ENCODE measurements around the gene MELK.
"Not testable (repeated sequence)": the region's sequence is repeated elsewhere in the genome, so short reads cannot be mapped to it uniquely, and the experiment has no call there.

MELK gene

DNA sequence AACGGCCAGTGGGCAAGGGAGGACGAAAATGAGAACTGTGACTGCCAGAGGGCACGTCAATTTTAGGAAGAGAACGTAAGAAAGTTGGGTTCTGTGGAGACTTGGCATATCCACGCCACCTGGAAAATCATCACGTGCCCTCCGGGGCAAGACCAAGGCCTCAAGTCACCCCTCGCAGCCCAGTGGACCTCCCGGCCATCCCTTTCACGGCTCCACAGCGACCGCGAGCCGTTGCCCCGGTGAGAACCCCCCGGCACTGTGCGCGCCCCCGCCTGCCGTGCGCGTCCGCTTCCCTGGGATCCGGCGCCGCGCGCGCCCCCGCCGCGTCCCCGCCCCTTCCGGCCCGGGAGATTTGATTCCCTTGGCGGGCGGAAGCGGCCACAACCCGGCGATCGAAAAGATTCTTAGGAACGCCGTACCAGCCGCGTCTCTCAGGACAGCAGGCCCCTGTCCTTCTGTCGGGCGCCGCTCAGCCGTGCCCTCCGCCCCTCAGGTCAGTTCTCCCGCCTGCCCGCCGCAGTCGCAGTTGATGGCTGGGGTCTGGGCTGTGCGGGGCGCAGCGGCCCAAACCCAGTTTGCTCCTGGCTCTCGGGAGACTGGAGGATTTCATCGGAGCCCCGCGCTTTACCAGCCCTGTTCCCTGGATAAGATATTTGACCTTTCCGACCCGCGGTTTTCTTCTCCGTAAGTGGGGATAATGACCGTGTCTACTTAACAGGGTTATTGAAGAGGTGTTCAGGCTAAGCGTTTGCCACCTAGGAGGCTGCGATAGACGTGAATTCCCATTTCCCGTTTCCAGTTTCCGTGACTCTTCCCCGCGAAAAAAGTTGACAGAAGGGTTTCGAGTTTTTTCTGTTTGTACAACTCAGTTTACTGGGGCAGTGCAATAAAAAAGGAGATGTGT, at the start of gene MELK:
TSS of gene MELK (plus strand) at position 381 of the 904 bp plus-strand sequence. CDS start 8,787 bp downstream, outside the sequence.
- peak; percentile 31 for DNase-seq (ENCODE audit: low read depth)

DNA sequence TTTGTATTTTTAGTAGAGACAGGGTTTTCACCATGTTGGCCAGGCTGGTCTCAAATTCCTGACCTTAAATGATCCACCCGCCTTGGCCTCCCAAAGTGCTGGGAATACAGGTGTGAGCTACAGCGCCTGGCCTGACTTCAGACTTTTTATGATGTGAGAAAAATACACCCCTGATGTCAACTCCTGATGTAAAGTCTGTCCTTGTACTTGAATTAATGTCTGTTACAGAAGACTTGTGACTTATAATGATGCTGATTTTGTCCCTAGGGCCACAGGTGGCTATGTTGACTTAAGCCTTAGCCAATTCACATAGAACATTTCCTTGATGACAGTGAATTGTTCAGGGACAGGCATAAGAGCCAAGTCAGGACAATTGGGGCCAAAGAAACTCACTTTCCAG, 42.5 kb upstream of the MELK start:
- DNase-seq (ENCODE audit: low read depth): no peak

DNA sequence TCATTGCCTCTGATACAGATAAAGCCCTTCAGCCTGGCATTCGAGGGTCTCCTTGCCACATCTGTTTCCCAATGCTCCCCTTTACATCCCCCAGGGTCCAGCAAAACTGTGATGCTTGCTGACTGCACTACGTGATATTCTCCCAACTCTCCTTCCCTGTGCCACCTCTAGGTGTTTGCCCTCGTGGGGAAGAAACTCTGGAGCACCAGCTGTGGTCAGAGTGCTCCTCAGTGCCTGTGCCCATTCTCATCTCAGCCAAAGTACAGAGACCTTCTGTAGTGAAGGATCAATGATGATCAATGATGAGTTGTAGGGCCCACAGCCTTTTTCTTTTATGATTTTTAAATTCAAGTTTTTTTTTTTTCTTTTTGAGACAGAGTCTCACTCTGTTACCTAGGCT, 40.3 kb upstream of the MELK start:
- DNase-seq (ENCODE audit: low read depth): no peak

DNA sequence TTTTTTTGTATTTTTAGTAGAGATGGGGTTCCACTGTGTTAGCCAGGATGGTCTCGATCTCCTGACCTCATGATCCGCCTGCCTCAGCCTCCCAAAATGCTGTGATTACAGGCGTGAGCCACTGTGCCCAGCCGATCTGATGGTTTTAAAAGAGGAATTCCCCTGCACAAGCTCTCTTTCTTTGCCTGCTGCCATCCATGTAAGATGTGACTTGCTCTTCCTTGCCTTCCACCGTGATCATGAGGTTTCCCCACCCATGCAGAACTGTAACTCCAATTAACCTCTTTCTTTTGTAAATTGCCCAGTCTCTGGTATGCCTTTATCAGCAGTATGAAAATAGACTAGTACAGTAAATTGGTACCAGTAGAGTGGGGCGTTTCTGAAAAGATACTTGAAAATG, 39.0 kb upstream of the MELK start:
- DNase-seq (ENCODE audit: low read depth): not testable (repeated sequence)

DNA sequence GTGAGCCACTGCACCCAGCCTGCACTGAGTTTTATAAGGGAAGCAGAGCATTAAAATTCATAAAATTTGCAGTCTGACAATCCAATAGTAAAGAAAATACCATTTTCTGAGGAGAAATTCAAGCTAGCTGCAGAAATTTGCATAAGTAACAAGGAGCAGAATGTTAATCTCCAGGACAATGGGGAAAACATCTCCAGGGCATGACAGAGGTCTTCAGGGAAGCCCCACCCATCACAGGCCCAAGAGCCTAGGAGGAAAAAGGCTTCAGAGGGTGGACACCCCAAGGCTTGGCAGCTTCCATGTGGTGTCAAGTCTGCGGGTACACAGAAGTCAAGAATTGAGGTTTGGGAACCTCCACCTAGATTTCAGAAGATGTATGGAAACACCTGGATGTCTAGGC, 37.6 kb upstream of the MELK start:
- DNase-seq (ENCODE audit: low read depth): no peak

DNA sequence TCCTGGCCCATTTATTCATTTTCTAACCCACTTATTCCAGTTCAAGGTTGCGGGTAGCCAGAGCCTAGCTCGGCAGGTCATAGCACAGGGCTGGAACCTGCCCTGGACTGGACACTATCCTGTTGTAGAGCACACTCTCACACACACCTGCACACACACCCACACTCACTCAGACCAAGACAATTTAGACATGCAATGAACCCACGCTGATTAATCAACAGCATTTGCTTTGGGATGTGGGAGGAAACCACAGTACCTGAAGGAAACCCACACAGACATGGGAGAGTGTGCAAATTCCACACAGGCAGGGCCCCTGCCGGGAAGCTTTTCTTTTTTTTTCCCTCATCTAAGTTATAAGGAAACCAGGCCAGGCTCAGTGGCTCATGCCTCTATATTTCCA, 34.8 kb upstream of the MELK start:
- DNase-seq (ENCODE audit: low read depth): no peak

DNA sequence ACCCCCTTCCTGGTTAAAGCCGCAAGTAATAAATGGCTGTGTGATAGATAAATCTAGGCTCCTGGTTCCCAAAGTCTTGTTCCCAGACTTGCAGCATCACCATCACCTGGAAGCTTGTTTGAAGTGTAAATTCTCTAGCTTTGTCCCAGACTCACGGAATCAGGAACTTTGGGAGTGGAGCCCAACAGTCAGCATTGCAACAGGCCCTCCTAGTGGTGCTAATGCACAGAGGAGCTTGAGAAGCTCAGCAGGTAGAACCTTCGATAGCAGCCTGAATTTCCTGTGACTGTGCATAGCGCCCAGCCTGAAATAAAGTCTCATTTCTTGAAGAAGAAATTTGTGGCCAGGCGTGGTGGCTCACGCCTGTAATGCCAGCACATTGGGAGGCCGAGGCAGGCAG, 30.3 kb upstream of the MELK start:
- DNase-seq (ENCODE audit: low read depth): no peak

DNA sequence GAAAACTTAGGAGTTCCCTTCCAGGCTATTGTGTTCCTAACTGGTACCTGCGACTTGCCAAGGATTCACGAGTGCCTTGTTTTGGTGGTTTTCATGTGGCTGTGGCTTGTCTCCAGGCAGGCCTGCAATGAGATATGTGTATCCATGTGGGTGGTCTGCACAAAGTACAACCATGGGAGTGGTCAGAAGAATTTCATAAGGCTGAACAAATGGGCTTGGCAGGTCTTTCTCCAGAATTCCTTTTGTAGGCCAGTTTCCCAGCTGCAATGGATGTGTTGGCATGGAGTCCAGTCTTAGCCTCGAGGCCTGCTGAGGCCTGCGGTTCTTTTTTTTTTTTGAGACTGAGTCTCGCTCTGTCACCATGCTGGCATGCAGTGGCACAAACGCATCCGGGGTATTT, 28.8 kb upstream of the MELK start:
- peak; percentile 70 for DNase-seq (ENCODE audit: low read depth)

DNA sequence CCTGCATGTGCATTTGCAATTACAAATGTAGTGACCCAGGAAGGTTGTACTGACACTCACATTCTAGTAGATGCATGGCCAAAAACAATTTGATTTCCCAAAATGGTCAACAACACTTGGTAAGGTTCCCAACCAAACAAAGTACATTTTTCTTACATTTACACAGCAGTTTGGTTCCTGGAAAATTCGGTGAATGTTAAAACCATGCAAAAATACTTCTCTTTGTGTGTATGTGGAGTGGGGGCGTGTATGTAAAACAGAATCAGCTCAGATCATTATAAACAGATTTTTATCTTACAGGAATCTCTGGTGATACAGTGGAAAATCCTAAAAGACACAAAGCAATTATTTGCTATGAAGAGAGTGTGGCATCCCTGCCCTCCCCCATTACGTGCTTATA, 25.1 kb upstream of the MELK start:
- DNase-seq (ENCODE audit: low read depth): no peak

DNA sequence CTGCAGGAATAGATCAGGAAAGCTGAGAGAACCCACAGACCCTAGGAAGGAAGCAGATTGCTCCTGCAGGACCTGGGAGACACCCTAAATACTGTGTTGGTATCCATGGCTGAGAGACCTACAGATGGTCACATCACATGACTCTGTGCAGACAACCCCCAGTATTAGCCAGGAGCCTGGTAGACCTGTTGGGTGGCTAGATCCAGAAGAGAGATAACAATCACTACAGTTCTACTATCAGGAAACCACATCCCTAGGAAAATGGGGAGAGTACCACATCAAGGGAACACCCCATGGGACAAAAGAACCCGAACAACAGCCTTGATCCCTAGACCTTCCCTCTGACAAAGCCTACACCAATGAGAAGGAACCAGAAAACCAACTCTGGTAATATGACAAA, 24.2 kb upstream of the MELK start:
- DNase-seq (ENCODE audit: low read depth): no peak

DNA sequence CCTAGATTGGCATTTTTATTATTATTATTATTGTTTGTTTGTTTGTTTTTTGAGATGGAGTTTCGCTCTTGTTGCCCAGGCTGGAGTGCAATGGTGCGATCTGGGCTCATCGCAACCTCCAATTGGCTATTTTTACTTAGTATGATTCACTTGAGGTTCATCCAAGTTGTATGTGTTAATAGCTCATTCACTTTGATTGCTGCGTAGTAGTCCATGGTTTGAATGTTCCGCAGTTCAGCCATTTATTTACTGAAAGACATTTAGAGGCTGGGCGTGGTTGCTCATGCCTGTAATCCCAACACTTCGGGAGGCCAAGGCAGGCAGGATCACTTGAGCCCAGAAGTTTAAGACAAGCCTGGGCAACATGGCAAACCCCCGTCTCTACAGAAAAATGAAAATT, 22.6 kb upstream of the MELK start:
- DNase-seq (ENCODE audit: low read depth): no peak

DNA sequence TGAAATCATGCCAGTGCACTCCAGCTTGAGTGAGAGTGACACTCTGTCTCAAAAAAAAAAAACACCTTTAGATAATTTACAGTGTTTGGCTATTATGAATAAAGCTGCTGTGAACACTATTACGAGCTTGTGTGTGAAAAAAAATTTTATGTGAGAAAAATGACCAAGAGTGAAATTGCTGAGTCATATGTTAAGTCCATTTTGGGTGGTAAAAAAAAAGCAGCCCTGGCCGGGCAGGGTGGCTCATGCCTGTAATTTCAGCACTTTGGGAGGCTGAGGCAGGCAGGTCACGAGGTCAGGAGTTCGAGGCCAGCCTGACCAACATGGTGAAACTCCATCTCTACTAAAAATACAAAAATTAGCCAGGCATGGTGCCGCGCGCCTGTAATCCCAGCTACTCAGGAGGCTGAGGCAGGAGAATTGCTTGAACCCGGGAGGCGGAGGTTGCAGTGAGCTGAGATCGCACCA, 22.0 kb upstream of the MELK start:
- not testable (repeated sequence) for DNase-seq (ENCODE audit: low read depth)

DNA sequence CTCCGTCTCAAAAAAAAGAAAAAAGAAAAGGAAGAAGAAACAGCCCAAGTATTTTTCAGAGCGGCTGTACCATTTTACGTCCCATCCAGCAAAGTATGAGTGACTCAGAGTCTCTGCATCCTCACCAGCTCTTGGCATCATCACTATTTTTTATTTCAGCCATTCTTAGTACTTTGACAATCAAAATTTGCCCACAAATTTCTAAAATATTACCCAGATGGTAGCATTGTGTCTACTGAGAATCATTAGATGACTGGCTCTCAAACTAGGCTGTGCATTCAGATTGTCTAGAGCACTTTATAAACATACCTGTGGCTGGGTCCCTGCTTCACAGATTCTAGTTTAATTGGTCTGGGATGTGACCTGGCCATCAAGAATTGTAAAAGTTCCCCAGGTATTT, 21.6 kb upstream of the MELK start:
- DNase-seq (ENCODE audit: low read depth): no peak

DNA sequence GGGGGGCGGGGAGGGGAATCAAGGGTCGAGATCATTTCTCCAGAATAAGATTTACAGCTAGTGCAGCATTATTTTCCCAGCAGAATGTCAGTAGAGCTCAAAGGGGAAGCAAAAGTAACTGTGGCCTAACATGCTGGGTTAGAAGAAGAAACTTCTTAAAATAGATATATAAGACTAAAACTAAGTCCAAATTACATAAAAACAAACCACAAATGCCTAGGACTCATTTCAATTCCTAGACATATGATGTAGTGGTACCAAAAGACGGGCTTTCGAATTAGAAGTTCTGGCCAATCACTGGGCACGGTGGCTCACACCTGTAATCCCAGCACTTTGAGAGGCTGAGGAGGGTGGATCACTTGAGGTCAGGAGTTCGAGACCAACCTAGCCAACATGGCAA, 20.8 kb upstream of the MELK start:
- no peak for DNase-seq (ENCODE audit: low read depth)

DNA sequence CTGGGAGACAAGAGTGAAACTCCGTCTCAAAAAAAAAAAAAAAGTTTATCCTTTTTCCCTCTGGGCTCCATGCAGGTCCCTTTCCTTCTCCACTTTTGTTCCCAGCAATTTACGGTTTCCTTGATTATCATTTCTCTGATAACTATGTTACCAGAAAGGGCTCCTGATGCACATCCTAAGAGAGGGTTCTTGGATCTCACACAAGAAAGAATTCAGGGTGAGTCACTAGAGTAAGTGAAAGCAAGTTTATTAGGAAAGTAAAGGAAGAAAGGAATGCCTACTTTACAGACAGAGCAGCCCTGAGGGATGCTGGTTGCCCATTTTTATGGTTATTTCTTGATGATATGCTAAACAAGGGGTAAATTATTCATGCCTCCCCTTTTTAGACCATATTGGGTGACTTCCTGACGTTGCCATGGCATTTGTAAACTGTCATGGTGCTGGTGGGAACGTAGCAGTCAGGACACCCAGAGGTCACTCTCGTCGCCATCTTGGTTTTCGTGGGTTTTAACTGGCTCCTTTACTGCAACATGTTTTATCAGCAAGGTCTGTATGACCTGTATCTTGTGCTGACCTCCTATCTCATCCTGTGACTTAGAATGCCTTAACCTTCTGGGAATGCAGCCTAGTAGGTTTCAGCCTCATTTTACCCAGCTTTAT, 13.5 kb upstream of the MELK start:
- DNase-seq (ENCODE audit: low read depth): no peak

DNA sequence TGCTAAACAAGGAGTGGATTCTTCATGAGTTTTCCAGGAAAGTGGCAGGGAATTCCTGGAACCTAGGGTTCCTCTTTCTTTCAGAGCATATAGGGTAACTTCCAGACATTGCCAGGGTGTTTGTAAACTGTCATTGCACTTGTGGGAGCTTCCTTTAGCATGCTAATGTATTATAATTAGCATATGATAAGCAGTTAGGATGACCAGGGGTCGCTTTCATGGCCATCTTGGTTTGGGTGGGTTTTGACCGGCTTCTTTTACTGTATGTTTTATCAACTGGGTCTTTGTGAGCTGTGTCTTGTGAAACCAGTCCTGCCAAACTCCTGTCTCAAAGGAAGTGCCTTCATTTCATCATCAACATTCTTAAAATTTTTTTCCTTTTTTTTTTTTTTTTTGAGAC, 11.9 kb upstream of the MELK start:
- no peak for DNase-seq (ENCODE audit: low read depth)

DNA sequence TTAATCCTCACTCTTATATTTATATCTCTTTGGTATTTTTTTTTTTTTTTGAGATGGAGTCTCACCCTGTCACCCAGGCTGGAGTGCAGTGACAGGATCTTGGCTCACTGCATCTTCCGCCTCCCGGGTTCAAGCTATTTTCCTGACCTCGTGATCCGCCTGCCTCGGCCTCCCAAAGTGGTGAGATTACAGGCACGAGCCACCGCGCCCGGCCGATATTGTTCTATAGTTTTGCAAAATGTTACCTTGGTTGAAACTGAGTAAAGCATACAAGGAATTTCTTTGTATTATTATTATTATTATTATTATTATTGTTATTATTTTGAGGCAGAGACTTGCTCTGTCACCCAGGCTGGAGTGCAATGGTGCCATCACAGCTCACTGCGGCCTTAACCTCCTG, 9.9 kb upstream of the MELK start:
- DNase-seq (ENCODE audit: low read depth): not testable (repeated sequence)

DNA sequence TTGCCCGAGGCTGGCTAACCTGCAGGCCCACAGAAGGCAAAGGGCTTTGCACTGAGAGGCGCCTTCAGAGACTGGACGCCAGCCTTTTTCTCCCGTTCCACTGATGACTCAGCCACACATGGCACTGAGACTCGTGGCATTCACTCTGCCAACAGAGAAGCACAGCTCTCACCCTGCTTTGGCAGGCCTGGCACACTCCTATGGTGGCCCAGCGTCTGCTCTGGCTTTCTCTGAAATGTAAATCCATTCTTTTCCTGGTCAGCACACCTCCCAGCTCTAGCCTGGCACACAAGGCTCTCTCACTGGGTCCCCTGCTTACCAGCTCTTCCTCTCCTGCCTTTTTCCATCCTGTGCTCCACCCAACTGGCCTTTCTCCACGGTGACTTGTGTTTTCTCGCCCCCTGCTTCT, 5.9 kb upstream of the MELK start:
- DNase-seq (ENCODE audit: low read depth): no peak

DNA sequence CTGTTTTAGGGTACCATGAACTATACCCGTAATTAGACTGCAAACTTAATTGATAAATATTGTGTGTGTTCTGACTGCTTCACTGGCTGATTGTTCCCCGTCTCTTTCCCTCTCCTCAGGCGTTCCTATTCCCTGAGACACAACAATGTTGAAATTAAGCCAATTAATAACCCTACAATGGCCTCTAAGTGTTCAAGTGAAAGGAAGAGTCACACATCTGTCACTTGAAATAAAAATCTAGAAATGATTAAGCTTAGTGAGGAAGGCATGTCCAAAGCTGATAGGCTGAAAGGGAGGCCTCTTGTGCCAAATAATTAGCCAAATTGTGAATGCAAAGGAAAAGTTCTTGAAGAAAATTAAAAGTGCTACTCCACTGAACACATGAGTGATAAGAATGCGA, 4.0 kb upstream of the MELK start:
- not testable (repeated sequence) for DNase-seq (ENCODE audit: low read depth)

DNA sequence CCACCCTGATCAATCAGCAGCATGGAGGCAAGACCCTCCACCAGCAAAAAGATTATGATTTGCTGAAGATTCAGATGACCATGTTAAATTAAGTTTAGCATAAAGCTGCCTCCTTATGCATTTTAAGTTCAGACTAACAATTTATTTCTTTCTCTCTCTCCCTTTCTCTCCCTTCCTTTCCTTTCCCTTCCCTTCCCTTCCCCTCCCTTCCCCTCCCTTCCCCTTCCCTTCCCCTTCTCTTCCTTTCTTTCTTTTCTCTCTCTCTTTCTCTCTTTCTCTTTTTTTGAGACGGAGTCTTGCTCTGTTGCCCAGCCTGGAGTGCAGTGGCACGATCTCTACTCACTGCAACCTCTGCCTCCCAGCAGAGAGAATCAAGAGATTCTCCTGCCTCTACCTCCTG, 1.4 kb upstream of the MELK start:
- DNase-seq (ENCODE audit: low read depth): no peak

DNA sequence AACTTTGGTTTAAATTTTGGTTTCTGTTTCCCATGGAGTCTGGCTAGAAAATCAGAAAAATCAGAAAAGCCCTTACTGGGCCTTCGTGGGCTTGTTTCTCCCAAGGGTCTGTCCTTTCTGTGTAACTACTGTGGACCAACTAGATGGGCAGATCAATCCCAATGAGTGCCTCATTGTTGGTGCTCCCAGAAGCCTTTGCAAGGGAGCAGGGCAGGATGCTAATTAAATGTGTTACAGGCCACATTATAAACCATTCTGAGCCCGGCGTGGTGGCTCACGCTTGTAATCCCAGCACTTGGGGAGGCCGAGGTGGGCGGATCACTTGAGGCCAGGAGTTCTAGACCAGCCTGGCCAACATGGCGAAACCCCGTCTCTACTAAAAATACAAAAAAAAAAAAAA, 1.4 kb downstream of the MELK start:
- not testable (repeated sequence) for DNase-seq (ENCODE audit: low read depth)

DNA sequence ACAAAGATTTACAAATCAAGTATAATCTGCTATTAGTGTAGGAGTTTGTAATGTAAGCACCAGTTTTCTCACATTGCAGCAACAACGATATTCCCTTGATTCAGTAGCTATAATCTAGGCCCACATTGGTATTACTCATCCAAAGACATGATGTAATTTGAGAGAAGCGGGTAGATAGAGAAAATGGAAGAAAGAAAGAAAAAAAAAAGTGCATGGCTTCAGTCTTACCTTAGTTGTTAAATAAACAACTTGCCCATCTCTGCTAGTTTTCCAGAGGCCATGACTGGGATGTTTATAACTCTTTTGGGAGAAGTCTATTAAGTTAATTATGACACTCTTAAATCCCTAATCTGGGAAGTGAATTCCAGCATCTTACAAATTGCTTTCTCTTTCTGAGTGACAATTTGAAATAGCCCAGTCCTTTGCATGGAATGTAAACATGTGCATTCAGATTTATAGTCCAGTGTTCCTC, 2.8 kb downstream of the MELK start:
- DNase-seq (ENCODE audit: low read depth): peak; percentile 24

DNA sequence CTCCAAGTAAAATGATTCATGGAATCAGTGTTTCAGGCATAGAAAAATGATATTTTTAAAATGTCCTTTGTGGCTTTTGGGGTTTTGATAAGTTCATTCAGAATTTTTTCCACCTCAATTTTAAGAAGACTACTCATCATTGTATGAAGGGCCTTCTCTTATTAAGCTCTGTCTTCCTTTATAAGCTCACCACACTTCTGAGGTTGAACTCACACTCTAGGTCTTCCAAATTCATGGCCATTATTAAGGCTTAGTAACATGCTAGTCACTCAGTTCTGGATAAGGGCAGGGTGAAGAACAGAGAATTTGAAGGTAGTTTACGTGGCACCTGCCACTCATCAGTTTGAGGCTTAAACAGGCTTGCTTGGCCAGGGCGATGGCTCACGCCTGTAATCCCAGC, 4.2 kb downstream of the MELK start:
- no peak for DNase-seq (ENCODE audit: low read depth)

All from fibroblast of the conjunctiva (primary cell).